GDM1 (cell line): Measurements from ENCODE around the gene SHLD2.
A peak's percentile ranks its signal among the peaks of the same experiment; 100 is the strongest.
"Not testable (repeated sequence)": the region's sequence is repeated elsewhere in the genome, so short reads cannot be mapped to it uniquely, and the experiment has no call there.

ENCODE experiments used
- DNase-seq: peaks from one replicate; lab custom pipeline; 2025; lab: John Stamatoyannopoulos, UW

SHLD2 gene

GRCh38 chr10:87085537-87085936 is 9.5 kb upstream of the SHLD2 start:
- DNase-seq: no peak

GRCh38 chr10:87089746-87090145 is 5.3 kb upstream of the SHLD2 start:
- DNase-seq: no peak

- no peak for DNase-seq
Observed at GRCh38 chr10:87090779-87091178, 4.2 kb upstream of the SHLD2 start.

- DNase-seq: no peak
Observed at GRCh38 chr10:87092376-87092860, 2.6 kb upstream of the SHLD2 start.

GRCh38 chr10:87092861-87093631 is 2.0 kb upstream of the SHLD2 start:
- DNase-seq: peak; percentile 7

- peak; percentile 12 for DNase-seq
Observed at GRCh38 chr10:87093632-87094372, 1.2 kb upstream of the SHLD2 start.

GRCh38 chr10:87095236-87095945 is 385 bp downstream of the SHLD2 start:
- DNase-seq: peak; percentile 82

- DNase-seq: no peak
Observed at GRCh38 chr10:87101996-87102395, 7.0 kb downstream of the SHLD2 start.

- DNase-seq: not testable (repeated sequence)
Observed at GRCh38 chr10:87104727-87105126, 9.7 kb downstream of the SHLD2 start.

GRCh38 chr10:87105446-87106124 is 10.6 kb downstream of the SHLD2 start:
- no peak for DNase-seq

GRCh38 chr10:87118122-87118521 is 23.1 kb downstream of the SHLD2 start:
- not testable (repeated sequence) for DNase-seq

- not testable (repeated sequence) for DNase-seq
Observed at GRCh38 chr10:87119029-87119428, 24.0 kb downstream of the SHLD2 start.

- not testable (repeated sequence) for DNase-seq
Observed at GRCh38 chr10:87123351-87123750, 28.3 kb downstream of the SHLD2 start.

GRCh38 chr10:87127048-87127447 is 32.0 kb downstream of the SHLD2 start:
- DNase-seq: not testable (repeated sequence)

GRCh38 chr10:87127607-87128156 is 32.7 kb downstream of the SHLD2 start:
- DNase-seq: not testable (repeated sequence)

GRCh38 chr10:87132176-87132575 is 37.2 kb downstream of the SHLD2 start:
- DNase-seq: peak; percentile 11

GRCh38 chr10:87133936-87134335 is 38.9 kb downstream of the SHLD2 start:
- not testable (repeated sequence) for DNase-seq

GRCh38 chr10:87134440-87134839 is 39.4 kb downstream of the SHLD2 start:
- not testable (repeated sequence) for DNase-seq

- DNase-seq: not testable (repeated sequence)
Observed at GRCh38 chr10:87137478-87137877, 42.5 kb downstream of the SHLD2 start.

- not testable (repeated sequence) for DNase-seq
Observed at GRCh38 chr10:87142230-87143108, 47.5 kb downstream of the SHLD2 start.

GRCh38 chr10:87143109-87143418 is 48.1 kb downstream of the SHLD2 start:
- not testable (repeated sequence) for DNase-seq
